NCI-H2107 (cell line): Measurements from ENCODE around the gene DNAJB14.

Source experiments
- DNase-seq: peaks from one replicate; lab custom pipeline; 2025; lab: John Stamatoyannopoulos, UW

The DNAJB14 gene

DNA sequence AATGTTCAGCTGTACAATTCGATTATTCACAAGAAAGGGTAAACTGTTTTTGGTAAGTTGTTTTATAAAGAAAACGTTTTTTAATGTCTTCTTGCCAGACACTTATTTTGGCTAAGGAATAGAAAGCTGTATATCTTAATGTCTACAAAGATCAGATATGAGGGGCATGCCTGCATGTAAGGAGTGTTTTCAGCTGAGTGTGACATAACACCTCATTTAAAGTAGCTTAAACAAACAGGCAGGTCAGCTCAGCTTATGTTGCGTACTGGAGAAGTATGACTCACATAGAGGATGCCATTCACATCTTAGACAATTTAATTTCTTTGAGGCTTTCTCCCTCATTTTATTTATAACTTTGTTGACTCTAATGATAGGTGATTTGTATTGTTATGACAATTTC, 82.6 kb downstream of the DNAJB14 start:
- DNase-seq: no peak

- no peak for DNase-seq
These were observed 85.1 kb downstream of the DNAJB14 start for GRCh38 chr4:99861120-99861905.

- no peak for DNase-seq
These were observed 85.9 kb downstream of the DNAJB14 start for GRCh38 chr4:99860521-99860920.

GRCh38 chr4:99859618-99860017, 86.8 kb downstream of the DNAJB14 start:
- DNase-seq: no peak

DNA sequence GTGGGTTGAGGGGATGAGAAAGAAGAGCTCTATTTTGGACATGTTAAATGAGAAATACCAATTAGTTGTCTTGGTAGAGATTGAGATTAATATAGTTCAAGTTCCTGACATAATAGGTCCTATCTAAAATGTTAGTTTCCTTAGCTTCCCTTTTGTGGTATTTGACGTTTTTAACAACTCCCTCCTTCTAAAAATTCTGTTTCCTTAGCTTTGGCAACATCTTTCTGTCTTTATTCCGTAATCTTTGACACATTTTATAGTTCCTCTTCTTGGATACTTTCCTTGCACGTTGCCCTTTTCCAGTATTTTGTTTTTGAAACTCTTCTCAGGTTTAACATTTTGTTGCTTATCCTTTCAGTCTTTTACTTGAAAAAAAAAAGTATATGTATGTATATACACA, 89.1 kb downstream of the DNAJB14 start:
- no peak for DNase-seq

- DNase-seq: no peak
These were observed 90.3 kb downstream of the DNAJB14 start for GRCh38 chr4:99856166-99856565.

DNA sequence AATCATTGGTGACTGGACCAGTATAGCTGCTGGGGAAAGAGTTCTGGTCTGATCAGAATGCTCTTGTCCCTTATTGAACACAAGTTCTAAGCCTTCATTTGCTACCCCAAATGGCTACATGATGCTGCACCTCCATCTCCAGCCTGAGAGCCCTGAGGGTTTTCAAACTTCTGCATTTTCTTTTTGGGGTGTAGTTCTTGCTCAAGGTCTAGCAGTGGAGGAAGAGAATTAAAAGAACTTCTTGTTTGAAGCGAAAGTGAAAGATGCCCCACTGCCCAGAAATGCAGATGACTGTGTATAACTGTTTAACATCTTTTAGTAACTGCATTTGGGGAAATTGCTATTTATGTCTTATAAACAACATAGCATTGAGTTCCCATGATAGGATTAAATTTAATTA, 90.7 kb downstream of the DNAJB14 start:
- no peak for DNase-seq

GRCh38 chr4:99853999-99854398, 92.4 kb downstream of the DNAJB14 start:
- DNase-seq: no peak

DNA sequence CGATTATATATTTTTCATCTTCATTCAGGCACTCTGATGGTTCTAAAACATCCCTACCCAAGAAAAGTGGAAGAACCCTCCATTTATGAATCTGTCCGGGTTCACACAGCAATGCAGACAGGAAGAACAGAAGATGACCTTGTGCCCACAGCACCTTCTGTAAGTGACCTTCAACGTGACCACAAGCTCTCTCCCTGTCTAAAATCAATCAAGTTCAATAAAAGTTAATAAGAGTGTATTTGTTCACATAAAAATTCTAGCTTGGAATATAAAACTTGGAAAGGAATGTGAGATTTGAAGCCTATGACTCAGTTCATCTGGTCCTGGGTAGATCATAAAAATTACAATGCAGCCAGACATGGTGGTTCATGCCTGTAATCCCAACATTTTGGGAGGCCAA, 93.2 kb downstream of the DNAJB14 start:
- DNase-seq: no peak

GRCh38 chr4:99852199-99852749, 94.1 kb downstream of the DNAJB14 start:
- no peak for DNase-seq

DNA sequence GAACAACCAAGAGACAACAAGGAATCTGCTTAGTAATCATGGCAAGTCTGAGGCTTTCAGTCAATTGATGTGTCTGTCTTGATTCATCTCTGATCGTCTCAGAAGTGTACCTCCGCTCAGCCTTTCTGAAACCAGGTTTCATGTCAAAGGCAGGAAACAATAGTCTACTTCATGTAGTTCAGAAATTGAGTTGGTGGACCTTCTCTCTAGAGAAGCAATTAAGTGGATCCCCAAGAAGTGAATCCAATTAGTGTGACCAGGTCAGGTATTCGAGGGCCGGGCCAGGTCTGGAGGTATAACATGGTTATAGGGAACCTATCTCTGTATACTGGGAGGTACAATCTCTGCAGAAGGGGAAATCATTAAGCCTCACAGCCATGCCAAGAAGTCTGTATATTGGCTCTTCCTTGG, 97.8 kb downstream of the DNAJB14 start:
- DNase-seq: no peak

GRCh38 chr4:99847362-99847976, 98.9 kb downstream of the DNAJB14 start:
- no peak for DNase-seq

- DNase-seq: no peak
These were observed 99.5 kb downstream of the DNAJB14 start for GRCh38 chr4:99846891-99847290.
